ENCODE data around the gene ID4. TPM values are rescaled to one million over a fixed set of nuclear protein-coding genes. Genes with fewer than 3 reads are reported as not detected.

Gene ID4, protein sequence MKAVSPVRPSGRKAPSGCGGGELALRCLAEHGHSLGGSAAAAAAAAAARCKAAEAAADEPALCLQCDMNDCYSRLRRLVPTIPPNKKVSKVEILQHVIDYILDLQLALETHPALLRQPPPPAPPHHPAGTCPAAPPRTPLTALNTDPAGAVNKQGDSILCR
- total RNA-seq (10 to 100 TPM; 32.3 to 74.5 (median 36.8) TPM), polyA plus RNA-seq (57.3 TPM)
- long read RNA-seq, donor 1, transcript ID4-201 (3 exons, 2,344 nt), result major isoform, 183 of 194 reads
- long read RNA-seq, donor 1, partial matches to known transcripts, result 2 of 194 reads
- long read RNA-seq, donor 1, other reads (novel, unspliced or antisense), result 9 of 194 reads
- long read RNA-seq, donor 2, transcript ID4-201 (3 exons, 2,344 nt), result major isoform, 44 of 49 reads
- long read RNA-seq, donor 2, partial matches to known transcripts, result 0 of 49 reads
- long read RNA-seq, donor 2, other reads (novel, unspliced or antisense), result 5 of 49 reads
- long read RNA-seq, donor 3, transcript ID4-201 (3 exons, 2,344 nt), result major isoform, 12 of 22 reads
- long read RNA-seq, donor 3, partial matches to known transcripts, result 4 of 22 reads
- long read RNA-seq, donor 3, other reads (novel, unspliced or antisense), result 6 of 22 reads
- long read RNA-seq, donor 4, transcript ID4-201 (3 exons, 2,344 nt), result major isoform, 52 of 61 reads
- long read RNA-seq, donor 4, partial matches to known transcripts, result 2 of 61 reads
- long read RNA-seq, donor 4, other reads (novel, unspliced or antisense), result 7 of 61 reads

DNA sequence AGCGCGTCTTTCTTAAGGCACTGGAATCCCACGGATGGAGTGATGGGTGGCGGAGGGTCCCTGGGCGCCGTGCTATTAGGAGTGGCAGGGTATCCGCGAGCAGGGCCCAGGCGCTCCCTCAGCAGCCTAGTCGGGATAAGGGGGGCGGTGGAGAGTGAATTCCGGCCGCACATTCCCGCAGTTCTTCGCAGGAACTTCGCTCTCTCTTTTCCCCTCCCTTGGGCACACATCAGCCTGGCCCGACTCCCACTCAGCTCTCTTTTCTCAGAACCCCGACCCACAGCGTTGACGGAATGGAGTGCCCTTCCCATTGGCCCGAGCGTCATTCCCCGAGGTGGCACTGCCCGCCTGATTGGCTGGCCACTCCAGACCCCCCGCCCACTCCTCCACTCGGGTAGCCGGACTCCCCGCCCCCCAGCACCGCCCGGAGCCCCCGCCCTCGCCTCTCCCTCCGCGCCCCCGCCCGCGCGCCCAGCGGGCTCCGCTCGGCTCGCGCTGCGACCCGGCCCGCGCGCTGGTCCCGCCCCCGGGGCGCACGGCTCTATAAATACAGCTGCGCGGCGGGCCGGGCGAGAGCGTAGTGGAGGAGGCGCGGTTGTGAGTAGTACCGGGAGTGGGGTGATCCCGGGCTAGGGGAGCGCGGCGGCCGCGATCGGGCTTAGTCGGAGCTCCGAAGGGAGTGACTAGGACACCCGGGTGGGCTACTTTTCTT is at the start of gene ID4:
TSS of gene ID4 (plus strand) at position 572 of the 712 bp plus-strand sequence. CDS start 385 bp downstream, outside the sequence.
- WGBS, result 2% methylated on average over 71 of the region's 71 CpGs
- DNase-seq (peak; percentile 98 to 99 (median 99)), ATAC-seq (peak; percentile 94 to 96)
- peak within 1 kb of the TSS; percentile 82 for H3K4me3 ChIP-seq (ENCODE audit: low read length)
- H3K9me3 ChIP-seq (ENCODE audit: control insufficient read depth, low read length), result no peaks in the 10 kb centered on the region
- intact Hi-C loops (cut with DNase I), result loop anchor here in 1 of 4 donors (2.0 kb wide), 1 partner anchor 32 kb away; no protein-coding TSS in a partner anchor
- H3K27me3 ChIP-seq (ENCODE audit: control insufficient read depth, insufficient read depth), result no peaks in the 10 kb centered on the region
- H3K4me1 ChIP-seq (ENCODE audit: control insufficient read depth, insufficient read depth, low read length), result no peaks in the 10 kb centered on the region
- H3K27ac ChIP-seq (ENCODE audit: low read length), result peak within 1 kb of the TSS; percentile 97

DNA sequence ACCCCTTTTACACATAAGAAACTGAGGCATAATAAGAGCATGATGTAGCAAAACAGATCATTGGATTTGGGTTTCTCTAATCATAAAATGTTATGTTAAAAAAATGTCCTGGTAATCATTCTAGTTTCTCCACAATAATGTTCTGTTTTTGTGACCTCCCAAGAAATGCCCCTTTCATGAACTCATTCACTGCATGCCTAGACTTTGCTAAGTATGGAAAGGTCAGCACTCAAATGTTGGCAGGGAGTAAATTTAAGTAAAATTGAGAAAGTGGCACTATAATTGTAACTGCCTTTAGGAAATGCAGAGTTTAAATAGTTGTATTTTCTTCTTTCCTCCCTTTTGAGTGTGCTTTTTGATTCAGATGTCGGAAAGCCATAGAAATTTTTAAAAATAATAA is 48.5 kb upstream of the ID4 start:
- Histone ChIP-seq H3K9me3 (ENCODE audit: control insufficient read depth, low read length) (no peaks in the 10 kb centered on the region), H3K4me3 (ENCODE audit: low read length) (no peak overlapping the region), H3K27me3 (ENCODE audit: control insufficient read depth, insufficient read depth) (no peaks in the 10 kb centered on the region), H3K4me1 (ENCODE audit: control insufficient read depth, insufficient read depth, low read length) (peaks cover 1% of the 10 kb centered on the region), H3K27ac (ENCODE audit: low read length) (no peak overlapping the region)
- intact Hi-C loops (cut with DNase I), result no loop called here
- 85% methylated on average over 1 of the region's 1 CpG for WGBS
- peak in 1 of 2 donors; percentile 54 for ATAC-seq
- DNase-seq, result no peak

DNA sequence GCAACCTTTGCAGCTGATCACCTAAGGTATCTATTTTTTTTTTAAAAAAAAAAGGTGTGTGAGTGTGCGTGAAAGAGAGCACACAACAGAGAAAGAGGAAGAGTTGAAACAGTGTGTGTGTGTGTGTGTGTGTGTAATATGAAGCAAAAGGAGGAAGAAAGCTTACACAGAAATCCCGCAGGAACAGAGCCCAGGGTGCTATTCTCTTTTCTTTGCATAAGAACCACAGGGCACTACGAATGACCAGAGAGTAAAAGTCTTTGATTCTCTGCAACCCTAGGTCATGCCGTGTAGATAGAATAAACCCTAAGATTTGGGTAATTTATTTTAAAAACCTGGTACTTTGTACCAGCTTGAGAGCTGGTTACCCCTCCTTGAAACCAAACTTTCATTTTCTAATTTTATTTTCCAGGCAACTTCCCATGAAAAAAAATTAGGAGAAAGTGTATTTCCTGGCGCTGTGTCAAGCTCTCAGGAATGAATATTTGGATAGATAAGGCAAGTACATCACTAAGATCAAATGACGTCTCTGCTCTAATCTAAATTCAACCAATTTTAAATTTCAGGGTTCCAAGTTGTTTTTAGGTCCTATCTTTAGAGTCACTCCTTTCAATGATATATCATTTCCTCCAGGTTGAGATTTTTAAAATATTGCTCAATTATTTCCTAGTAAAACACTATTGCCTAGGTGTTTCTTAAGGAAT is 47.9 kb upstream of the ID4 start:
- intact Hi-C loops (cut with DNase I), result no loop called here
- Histone ChIP-seq H3K4me1 (ENCODE audit: control insufficient read depth, insufficient read depth, low read length) (peaks cover 1% of the 10 kb centered on the region), H3K27ac (ENCODE audit: low read length) (no peak overlapping the region), H3K27me3 (ENCODE audit: control insufficient read depth, insufficient read depth) (no peaks in the 10 kb centered on the region), H3K9me3 (ENCODE audit: control insufficient read depth, low read length) (no peaks in the 10 kb centered on the region), H3K4me3 (ENCODE audit: low read length) (peak overlapping the region; percentile 12)
- DNase-seq (no peak), ATAC-seq (peak in 1 of 2 donors; percentile 68)
- 26% methylated on average over 6 of the region's 6 CpGs for WGBS

DNA sequence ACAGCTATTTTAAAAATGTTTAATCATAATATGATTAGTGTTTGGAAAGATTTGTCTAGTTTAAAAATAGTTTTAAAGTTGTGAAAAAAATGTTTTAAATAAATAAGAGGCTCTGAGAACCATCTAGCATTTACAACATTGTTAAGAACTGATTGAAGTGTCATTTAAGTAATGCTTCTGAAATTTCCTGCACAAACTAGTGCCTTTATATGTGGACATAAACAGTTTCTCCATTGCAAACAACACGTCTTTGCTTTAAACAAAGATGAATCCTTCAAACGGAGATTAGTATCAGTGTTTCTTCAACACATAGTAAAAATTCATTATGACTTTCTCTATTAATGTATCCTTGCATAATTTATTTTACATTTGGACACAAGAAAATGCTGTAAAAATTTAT is 45.9 kb upstream of the ID4 start:
- DNase-seq (no peak), ATAC-seq (no peak)
- H3K27ac ChIP-seq (ENCODE audit: low read length), result no peak overlapping the region
- 57% methylated on average over 2 of the region's 2 CpGs for WGBS
- no peaks in the 10 kb centered on the region for H3K27me3 ChIP-seq (ENCODE audit: control insufficient read depth, insufficient read depth)
- intact Hi-C loops (cut with DNase I), result no loop called here
- H3K9me3 ChIP-seq (ENCODE audit: control insufficient read depth, low read length), result no peaks in the 10 kb centered on the region
- H3K4me3 ChIP-seq (ENCODE audit: low read length), result no peak overlapping the region
- peaks cover 1% of the 10 kb centered on the region for H3K4me1 ChIP-seq (ENCODE audit: control insufficient read depth, insufficient read depth, low read length)

DNA sequence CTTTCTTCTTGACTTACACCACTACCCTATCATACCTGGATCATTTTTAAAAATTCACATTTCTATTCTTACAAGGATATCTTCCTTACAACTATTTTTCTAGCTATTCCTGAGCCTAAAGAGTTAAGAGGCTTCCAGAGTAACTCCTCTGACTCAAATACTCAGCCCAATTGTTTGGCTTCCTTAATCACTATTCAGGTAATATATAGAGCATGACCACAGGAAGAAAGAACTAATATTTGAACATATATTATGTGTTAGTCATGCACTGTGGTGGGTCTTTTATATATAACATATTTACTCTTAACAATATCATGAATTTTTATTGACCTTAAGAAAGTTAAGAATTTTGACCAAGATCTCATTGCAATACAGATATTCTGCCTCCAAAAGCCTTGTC is 42.0 kb upstream of the ID4 start:
- no peaks in the 10 kb centered on the region for H3K27me3 ChIP-seq (ENCODE audit: control insufficient read depth, insufficient read depth)
- H3K4me1 ChIP-seq (ENCODE audit: control insufficient read depth, insufficient read depth, low read length), result peaks cover 1% of the 10 kb centered on the region
- intact Hi-C loops (cut with DNase I), result no loop called here
- DNase-seq, result no peak
- no peaks in the 10 kb centered on the region for H3K9me3 ChIP-seq (ENCODE audit: control insufficient read depth, low read length)
- no peak overlapping the region for H3K4me3 ChIP-seq (ENCODE audit: low read length)
- no peak for ATAC-seq
- H3K27ac ChIP-seq (ENCODE audit: low read length), result no peak overlapping the region

DNA sequence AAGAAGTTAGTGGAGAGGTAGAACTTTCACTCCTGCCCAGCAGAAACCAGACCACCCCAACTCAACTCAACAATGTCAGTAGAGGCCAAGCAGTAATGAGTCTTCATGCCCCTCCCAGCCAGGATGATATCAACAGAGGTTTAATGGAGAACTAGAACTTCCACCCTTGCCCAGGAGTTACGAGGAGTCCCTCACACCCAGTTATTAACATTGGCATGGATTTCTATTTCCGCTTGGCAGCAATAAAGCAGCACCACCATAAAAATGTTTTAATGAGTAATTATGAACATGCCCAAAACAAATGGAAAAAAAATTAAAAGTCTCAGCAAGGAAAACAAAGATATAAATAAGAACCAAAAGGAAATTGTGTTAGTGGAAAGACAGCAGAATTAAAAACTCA is 40.7 kb upstream of the ID4 start:
- 49% methylated on average over 2 of the region's 2 CpGs for WGBS
- intact Hi-C loops (cut with DNase I), result no loop called here

DNA sequence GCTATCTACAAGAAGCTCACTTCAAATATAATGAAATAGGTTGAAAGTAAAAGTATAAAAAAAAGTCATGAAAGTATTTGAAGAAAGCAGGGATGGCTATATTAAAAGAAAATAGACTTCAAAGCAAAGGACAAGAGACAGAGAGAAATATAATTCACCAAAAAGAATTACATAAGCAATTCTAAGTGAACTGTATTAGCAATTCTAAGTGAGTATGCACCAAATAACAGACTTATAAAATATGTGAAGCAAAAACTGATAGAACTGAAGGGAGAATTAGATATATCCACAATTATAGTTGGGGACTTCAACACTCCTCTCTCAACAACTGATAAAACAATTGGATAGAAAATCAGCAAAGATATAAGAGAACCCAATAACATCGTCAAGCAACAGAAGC is 38.8 kb upstream of the ID4 start:
- H3K27me3 ChIP-seq (ENCODE audit: control insufficient read depth, insufficient read depth), result no peaks in the 10 kb centered on the region
- peaks cover 3% of the 10 kb centered on the region for H3K4me1 ChIP-seq (ENCODE audit: control insufficient read depth, insufficient read depth, low read length)
- no peak overlapping the region for H3K4me3 ChIP-seq (ENCODE audit: low read length)
- H3K9me3 ChIP-seq (ENCODE audit: control insufficient read depth, low read length), result no peaks in the 10 kb centered on the region
- ATAC-seq (no peak), DNase-seq (no peak)
- no peak overlapping the region for H3K27ac ChIP-seq (ENCODE audit: low read length)
- 56% methylated on average over 1 of the region's 1 CpG for WGBS
- intact Hi-C loops (cut with DNase I), result no loop called here

More for the DNA sequence above, 40.7 kb upstream of the ID4 start:
- H3K4me1 ChIP-seq (ENCODE audit: control insufficient read depth, insufficient read depth, low read length), result peaks cover 2% of the 10 kb centered on the region
- H3K27me3 ChIP-seq (ENCODE audit: control insufficient read depth, insufficient read depth), result no peaks in the 10 kb centered on the region
- no peak for DNase-seq
- H3K9me3 ChIP-seq (ENCODE audit: control insufficient read depth, low read length), result no peaks in the 10 kb centered on the region
- ATAC-seq, result no peak
- no peak overlapping the region for H3K4me3 ChIP-seq (ENCODE audit: low read length)
- H3K27ac ChIP-seq (ENCODE audit: low read length), result no peak overlapping the region

DNA sequence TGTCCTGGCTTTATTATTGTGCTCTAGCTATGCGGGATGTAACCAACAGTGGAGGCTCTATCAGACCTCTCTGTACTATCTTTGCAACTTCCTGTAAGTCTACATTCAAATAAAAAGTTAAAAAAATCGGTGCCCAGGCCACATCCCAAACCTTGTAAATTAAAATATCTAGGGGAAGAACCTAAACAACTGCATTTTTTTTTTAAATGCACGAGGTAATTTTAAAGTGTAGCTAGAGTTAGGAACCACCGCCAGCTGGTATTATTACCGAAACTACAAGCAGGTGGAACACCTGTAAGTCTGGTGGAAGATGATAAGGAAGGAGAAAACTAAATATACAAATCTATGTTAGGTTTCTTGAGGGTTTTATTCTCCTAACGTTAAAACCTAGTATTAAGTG is 34.5 kb upstream of the ID4 start:
- Histone ChIP-seq H3K9me3 (ENCODE audit: control insufficient read depth, low read length) (no peaks in the 10 kb centered on the region), H3K27ac (ENCODE audit: low read length) (no peak overlapping the region), H3K4me3 (ENCODE audit: low read length) (no peak overlapping the region), H3K4me1 (ENCODE audit: control insufficient read depth, insufficient read depth, low read length) (peaks cover 5% of the 10 kb centered on the region), H3K27me3 (ENCODE audit: control insufficient read depth, insufficient read depth) (no peaks in the 10 kb centered on the region)
- 67% methylated on average over 6 of the region's 6 CpGs for WGBS
- DNase-seq (no peak), ATAC-seq (no peak)
- intact Hi-C loops (cut with DNase I), result no loop called here

DNA sequence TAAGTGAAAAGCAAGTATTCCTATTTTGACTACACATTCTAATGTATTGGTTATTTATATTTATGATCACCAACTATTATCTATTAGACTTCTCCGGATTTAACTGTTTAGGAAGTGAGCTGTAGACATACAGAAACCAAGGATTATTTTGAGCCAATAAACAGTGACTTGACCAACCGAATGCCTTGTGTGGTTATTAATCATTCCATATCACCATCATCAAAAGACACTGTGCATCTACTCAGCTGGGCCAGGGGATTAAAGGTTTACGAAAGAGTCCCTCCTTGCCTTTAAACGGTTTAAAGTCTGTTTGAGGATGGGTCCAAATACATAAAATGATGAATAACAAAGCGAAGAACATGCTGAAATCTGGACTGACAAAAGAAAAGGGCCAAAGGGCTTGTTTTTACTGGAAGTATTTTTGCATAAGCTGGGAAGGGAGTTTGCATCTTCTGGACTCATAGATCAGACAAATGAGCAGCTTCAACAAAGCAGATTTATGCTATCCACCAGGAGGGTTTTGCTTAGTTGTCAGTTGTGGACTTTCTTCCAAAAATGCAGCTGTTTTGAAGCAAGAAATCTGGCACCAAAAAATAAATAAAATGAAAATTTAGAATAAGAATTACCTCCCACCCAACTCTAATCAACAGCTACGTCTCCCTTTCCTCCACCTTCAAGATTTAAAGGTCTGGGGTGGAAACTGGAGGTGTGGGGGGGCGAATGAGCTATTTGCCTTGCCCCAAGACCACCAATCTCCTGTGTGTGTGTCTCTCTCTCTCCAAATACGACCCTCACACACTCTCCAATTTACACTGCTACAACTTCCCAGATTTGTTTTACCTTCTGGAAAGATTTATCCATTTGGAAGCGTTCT is 33.6 kb upstream of the ID4 start:
- H3K27me3 ChIP-seq (ENCODE audit: control insufficient read depth, insufficient read depth), result no peaks in the 10 kb centered on the region
- 28% methylated on average over 9 of the region's 9 CpGs for WGBS
- no peaks in the 10 kb centered on the region for H3K9me3 ChIP-seq (ENCODE audit: control insufficient read depth, low read length)
- ATAC-seq, result peak in 1 of 2 donors; percentile 15
- H3K27ac ChIP-seq (ENCODE audit: low read length), result peak overlapping the region; percentile 89
- H3K4me1 ChIP-seq (ENCODE audit: control insufficient read depth, insufficient read depth, low read length), result peaks cover 5% of the 10 kb centered on the region
- intact Hi-C loops (cut with DNase I), result loop anchor here in 1 of 4 donors (2.0 kb wide), 1 partner anchor 33 kb away; the partner anchor contains the start of gene ID4
- peak overlapping the region; percentile 54 for H3K4me3 ChIP-seq (ENCODE audit: low read length)
- no peak for DNase-seq
